Measurements from ENCODE around the gene PCGF6. TPM values are rescaled to one million over a fixed set of nuclear protein-coding genes. Genes with fewer than 3 reads are reported as not detected.
"Not testable (repeated sequence)": the region's sequence is repeated elsewhere in the genome, so short reads cannot be mapped to it uniquely, and the experiment has no call there.

Gene PCGF6, protein sequence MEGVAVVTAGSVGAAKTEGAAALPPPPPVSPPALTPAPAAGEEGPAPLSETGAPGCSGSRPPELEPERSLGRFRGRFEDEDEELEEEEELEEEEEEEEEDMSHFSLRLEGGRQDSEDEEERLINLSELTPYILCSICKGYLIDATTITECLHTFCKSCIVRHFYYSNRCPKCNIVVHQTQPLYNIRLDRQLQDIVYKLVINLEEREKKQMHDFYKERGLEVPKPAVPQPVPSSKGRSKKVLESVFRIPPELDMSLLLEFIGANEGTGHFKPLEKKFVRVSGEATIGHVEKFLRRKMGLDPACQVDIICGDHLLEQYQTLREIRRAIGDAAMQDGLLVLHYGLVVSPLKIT
- 7.8 TPM for polyA plus RNA-seq (ENCODE audit: insufficient read length)

GRCh38 chr10:103350517-103351260 lies at the start of gene PCGF6:
Gene PCGF6, minus strand, starts transcription at chr10:103351140. Its CDS starts 74 bp downstream, at chr10:103351066.
- peak; percentile 90 for DNase-seq

DNA sequence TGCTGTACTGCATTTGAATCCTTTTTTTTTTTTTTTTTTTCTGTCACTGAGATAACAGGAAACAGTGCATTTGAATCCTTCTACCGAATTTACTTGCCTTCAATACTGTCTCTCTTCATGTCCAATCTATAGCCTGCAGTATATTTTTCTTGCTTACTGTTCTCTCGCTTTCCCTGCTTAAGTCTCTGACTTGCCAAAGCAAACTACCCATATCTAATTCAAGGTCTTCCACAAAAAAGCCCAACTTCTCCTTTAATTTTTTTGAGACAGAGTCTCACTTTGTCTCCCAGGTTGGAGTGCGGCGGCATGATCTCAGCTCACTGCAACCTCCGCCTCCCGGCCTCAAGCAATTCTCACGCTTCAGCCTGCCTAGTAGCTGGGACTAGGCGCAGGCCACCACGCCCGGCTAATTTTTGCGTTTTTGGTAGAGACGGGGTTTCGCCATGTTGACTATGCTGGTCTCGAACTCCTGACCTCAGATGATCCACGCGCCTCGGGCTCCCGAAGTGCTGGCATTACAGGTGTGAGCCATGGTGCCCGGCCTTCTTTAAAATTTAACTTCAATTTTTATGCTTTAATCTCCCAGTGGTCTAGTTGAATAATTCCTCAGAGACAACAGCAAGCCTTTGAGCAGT lies 46.4 kb upstream of the PCGF6 start:
- no peak for DNase-seq

DNA sequence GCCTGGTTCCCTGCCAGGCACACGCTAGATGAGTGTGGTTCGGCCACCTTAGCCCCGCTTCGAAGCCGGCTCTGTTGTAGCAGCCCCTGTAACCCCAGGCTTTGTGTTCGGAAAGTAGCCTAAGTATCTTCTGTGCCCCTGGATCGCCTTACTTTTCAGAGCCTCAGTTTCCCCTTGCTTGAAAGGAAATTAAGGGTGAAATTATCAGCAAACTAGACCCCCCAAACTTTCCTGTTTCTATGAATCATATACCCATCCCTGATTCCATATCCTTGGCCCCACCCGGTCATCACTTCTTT lies 45.8 kb upstream of the PCGF6 start:
- DNase-seq, result no peak

GRCh38 chr10:103396067-103396788 lies 45.3 kb upstream of the PCGF6 start, which contains the start of the genes ATP5MK and PDCD11:
Gene ATP5MK, minus strand, starts transcription at chr10:103396475. Its CDS starts 4,018 bp downstream, at chr10:103392457.
Gene PDCD11, plus strand, starts transcription at chr10:103396626. Its CDS starts 1,801 bp downstream, at chr10:103398427.
- DNase-seq, result peak; percentile 98

DNA sequence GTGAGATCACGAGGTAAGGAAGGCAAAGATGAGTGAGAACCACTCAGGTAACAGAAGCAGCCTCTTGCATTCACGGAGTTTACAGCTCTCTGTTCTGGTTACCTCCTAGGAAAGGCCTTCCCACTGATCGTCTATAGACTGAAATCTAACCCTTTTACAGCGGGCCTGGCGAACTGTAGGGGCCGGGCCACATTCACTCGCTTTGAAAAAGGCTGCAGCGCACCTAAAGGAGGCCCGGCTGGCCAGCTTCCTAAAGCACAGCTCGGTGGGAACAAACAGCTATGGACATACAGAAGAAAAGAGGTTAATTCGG lies 44.8 kb upstream of the PCGF6 start:
- DNase-seq, result no peak

DNA sequence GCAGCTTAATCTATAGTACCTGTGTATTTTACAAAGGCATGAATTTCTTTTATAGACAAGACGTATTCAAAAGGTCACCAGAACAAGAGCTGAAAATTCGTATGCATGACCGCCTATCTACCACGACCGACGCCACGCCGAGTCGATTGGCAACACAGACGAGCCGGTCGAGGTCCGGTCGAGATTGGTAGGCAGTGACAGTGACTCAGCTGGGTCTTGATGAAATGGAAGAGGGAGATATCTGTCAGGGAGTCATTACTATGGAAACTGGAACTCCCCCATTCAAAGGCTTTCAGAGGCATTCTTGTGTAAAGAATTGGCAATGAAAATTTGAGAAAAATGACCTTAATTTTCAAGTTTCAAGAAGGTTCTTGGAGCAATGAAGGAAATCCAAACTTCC lies 43.2 kb upstream of the PCGF6 start:
- DNase-seq, result no peak

DNA sequence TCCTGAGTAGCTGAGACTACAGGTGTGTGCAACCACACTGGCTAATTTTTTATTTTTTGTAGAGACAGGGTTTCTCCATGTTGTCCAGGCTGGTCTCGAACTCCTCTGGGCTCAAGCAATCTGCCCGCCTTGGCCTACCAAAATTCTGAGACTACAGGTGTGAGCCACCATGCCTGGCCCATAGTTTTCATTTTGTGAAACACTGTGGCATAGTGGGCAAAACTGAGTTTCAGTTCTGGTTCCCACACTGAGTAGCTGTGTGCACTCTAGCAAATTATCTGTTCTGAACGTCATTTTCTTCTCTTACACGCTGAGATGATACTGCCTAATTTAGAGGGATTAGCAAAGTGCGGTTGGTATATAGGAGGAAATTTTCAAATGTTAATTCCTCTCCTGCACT lies 31.8 kb upstream of the PCGF6 start:
- no peak for DNase-seq

GRCh38 chr10:103374263-103374662 lies 23.3 kb upstream of the PCGF6 start:
- no peak for DNase-seq

DNA sequence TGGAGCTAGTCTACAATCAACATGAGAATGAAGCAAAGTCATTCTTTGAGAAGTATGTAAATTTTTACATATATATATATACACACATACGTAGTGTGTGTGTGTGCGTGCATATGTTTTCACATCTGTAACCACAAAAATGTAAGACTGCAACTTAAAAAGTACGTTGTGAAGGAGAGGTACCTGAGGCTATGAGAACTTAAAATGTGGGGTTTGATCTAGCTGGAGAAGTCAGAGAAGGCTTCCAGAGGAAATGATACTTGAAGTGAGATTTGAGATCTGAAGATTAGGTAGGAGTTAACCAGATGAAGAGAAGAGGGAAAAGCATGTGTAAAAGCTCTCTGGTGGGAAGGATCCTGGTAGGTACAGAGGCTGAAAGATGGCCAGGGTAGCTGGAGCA lies 22.6 kb upstream of the PCGF6 start:
- DNase-seq, result no peak

- peak; percentile 95 for DNase-seq
Observed at GRCh38 chr10:103367782-103368518, 17.0 kb upstream of the PCGF6 start, which contains the start of gene TAF5. Gene TAF5, plus strand, starts transcription at chr10:103367976. Its CDS starts 14 bp downstream, at chr10:103367990.

- peak; percentile 2 for DNase-seq
Observed at GRCh38 chr10:103367379-103367781, 16.4 kb upstream of the PCGF6 start.

DNA sequence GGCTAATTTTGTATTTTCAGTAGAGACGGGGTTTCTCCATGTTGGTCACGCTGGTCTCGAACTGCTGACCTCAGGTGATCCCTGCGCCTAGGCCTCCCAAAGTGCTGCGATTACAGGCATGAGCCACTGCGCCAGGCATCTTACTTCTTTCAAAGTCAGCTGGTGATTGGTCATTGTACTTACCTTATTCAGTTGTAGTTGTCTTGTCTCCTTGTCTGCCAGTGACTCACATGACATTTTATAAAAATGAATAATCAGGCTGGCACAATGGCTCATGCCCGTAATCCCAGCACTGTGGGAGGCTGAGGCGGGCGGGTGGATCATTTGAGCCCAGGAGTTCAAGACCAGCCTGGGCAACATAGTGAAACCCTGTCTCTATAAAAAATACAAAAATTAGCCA lies 9.9 kb upstream of the PCGF6 start:
- not testable (repeated sequence) for DNase-seq

GRCh38 chr10:103359493-103359892 lies 8.6 kb upstream of the PCGF6 start:
- DNase-seq, result not testable (repeated sequence)

GRCh38 chr10:103355906-103356599 lies 5.1 kb upstream of the PCGF6 start:
- no peak for DNase-seq

DNA sequence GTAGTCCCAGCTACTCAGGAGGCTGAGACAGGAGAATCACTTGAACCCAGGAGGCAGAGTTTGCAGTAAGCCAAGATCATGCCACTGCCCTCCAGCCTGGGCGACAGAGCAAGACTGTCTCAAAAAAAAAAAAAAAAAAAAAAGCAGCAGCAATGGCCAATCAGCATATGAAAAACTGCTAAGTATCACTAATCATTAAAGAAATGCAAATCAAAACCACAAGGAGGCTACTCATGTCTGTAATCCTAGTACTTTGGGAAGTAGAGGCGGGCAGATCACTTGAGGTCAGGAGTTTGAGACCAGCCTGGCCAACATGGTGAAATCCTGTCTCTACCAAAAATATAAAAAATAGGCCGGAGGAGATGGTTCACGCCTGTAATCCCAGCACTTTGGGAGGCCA lies 3.6 kb upstream of the PCGF6 start:
- not testable (repeated sequence) for DNase-seq

DNA sequence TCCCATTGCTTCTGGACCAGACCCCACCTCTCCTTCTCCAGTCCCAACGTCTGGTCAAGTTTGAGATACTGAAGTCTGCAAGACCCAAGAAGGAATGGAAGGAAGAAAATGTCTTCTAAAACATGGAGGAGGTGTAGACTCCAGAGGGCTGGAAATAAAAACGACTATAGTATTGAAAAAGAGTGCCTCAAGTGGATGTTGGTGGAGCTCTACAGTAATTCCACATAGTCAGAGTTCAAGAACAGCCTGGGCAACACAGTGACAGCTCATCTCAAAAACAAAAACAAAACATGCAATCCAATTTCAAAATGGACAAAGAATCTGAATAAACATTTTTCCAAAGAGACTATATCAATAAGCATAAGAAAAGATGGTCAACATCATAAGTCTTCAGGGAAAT lies 2.3 kb upstream of the PCGF6 start:
- DNase-seq, result no peak

DNA sequence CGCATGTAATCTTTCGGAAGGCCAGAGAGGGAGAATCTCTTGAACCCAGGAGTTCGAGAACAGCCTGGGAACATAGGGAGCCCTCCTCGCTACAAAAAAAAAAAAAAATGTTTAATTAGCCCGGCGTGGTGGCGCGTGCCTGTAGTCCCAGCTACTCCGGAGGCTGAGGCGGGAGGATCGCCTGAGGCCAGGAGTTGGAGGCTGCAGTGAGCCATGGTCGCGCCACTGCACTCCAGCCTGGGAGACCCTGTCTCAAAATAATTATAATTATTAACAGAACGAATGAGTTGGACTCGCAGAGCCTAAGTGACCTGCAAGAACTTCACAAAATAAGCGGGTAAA lies 794 bp downstream of the PCGF6 start:
- no peak for DNase-seq

- no peak for DNase-seq
Observed at GRCh38 chr10:103336370-103336769, 14.6 kb downstream of the PCGF6 start.

- DNase-seq, result no peak
Observed at GRCh38 chr10:103334567-103334966, 16.4 kb downstream of the PCGF6 start.

DNA sequence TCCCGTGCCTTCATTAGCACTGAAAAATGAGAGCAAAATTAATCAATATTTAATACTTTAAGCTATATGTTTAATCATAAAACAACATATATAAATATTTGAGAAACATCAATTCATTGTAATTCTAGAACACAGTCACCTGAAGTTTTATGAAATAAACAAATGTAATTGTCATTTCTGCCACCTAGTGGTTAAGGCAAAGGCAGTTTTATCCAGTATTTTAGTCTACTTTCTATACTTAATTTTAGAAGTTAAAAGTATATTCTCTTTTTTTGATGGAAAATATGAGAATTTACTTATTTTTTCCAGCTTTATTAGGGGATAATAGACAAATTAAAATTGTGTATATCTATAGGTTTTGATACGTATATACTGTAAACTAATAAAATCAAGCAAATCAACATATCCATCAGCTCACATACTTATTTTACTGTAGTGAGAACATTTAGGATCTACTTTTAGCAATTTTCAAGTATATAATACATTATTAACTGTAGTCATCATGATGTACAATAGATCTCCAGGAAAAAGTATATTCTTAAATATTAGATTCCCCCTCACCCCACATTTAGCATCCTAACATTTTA lies 16.9 kb downstream of the PCGF6 start:
- DNase-seq, result no peak

DNA sequence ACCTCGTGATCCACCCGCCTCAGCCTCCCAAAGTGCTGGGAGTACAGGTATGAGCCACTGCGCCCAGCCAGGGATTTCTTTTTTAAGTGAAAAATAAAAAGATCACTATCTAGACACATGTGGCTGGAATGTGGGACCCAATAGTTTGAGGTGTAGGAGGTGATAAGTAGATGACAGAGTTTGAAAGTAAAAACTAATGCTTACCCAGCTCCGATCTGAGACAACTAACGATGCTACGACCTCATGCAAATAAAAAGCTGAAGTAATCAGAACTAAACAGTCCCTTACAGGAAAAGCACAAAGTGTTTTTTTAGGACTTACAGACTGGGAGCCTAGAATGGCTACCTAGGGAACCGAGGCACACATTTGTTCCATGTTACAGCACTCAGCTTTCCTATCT lies 23.0 kb downstream of the PCGF6 start:
- DNase-seq, result no peak

Data from hindlimb muscle (tissue), 1 donor.